ENCODE measurements around the gene CLEC4A. TPM values are rescaled to one million over a fixed set of nuclear protein-coding genes. Genes with fewer than 3 reads are reported as not detected.
A peak's percentile ranks its signal among the peaks of the same experiment; 100 is the strongest.

CLEC4A gene
- total and polyA plus RNA-seq, 10 of the 15 experiments (the other 5 are each of a cell fraction or from before 2014, with no cell fraction given): 0.62 to 2.1 (median 1.1) TPM

GRCh38 chr12:8081251-8081920, 42.0 kb upstream of the CLEC4A start:
- Histone ChIP-seq H3K4me1 (ENCODE audit: control insufficient read depth, insufficient read depth, low read length) (peaks cover 15% of the 10 kb centered on the region), H3K4me3 (peak overlapping the region; percentile 93), H3K27ac (ENCODE audit: control insufficient read depth, insufficient read depth) (peak overlapping the region; percentile 96), H3K36me3 (ENCODE audit: control insufficient read depth in 2 of 2, insufficient read depth in 2 of 2, low read length in 1 of 2) (no peaks in the 10 kb centered on the region), H2AFZ (ENCODE audit: control insufficient read depth, low read depth, low read length) (peak overlapping the region; percentile 95), H3K4me2 (ENCODE audit: control insufficient read depth, insufficient read depth) (peak overlapping the region; percentile 36), H3K9ac (ENCODE audit: control insufficient read depth, insufficient read depth, low read length) (peak overlapping the region; percentile 96), H3K79me2 (ENCODE audit: control insufficient read depth, insufficient read depth, low read length) (peaks cover 50% of the 10 kb centered on the region), H3K27me3 (replicated peaks in 1 of 2; ENCODE audit: control insufficient read depth in 2 of 2, insufficient read depth in 2 of 2, low read length in 1 of 2) (no peaks in the 10 kb centered on the region), H4K20me1 (ENCODE audit: control insufficient read depth, insufficient read depth) (no peaks in the 10 kb centered on the region), H3K9me3 (replicated peaks; ENCODE audit: control insufficient read depth, insufficient read depth, low read length) (no peaks in the 10 kb centered on the region)
- RAD21 ChIA-PET (ENCODE audit: unreplicated experiment): no interaction called here
- TF ChIP-seq, protein P1, sequence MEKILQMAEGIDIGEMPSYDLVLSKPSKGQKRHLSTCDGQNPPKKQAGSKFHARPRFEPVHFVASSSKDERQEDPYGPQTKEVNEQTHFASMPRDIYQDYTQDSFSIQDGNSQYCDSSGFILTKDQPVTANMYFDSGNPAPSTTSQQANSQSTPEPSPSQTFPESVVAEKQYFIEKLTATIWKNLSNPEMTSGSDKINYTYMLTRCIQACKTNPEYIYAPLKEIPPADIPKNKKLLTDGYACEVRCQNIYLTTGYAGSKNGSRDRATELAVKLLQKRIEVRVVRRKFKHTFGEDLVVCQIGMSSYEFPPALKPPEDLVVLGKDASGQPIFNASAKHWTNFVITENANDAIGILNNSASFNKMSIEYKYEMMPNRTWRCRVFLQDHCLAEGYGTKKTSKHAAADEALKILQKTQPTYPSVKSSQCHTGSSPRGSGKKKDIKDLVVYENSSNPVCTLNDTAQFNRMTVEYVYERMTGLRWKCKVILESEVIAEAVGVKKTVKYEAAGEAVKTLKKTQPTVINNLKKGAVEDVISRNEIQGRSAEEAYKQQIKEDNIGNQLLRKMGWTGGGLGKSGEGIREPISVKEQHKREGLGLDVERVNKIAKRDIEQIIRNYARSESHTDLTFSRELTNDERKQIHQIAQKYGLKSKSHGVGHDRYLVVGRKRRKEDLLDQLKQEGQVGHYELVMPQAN (conservative IDR thresholded peaks at IDR 0.05): no peak
- no peak for TF ChIP-seq NFIC (IDR thresholded peaks at IDR 0.05; ENCODE audit: low read depth, low read length)
- 0 out of 2 replicates have a peak, but pooled peaks have one; percentile 18 for TF ChIP-seq ZNF207 (IDR thresholded peaks at IDR 0.05; ENCODE audit: borderline replicate concordance)
- no peak for TF ChIP-seq RB1 (IDR thresholded peaks at IDR 0.05; ENCODE audit: borderline replicate concordance)
- no peak for TF ChIP-seq SIX5 (IDR thresholded peaks at IDR 0.05; ENCODE audit: low read depth, low read length, severe bottlenecking)
- peak; percentile 55 for TF ChIP-seq RUNX3 (IDR thresholded peaks at IDR 0.05; ENCODE audit: low read length)
- TF ChIP-seq MTA3 (IDR thresholded peaks at IDR 0.05; ENCODE audit: borderline replicate concordance, low read length): 0 out of 2 replicates have a peak, but pooled peaks have one; percentile 63
- TF ChIP-seq RCOR1 (conservative IDR thresholded peaks at IDR 0.05; ENCODE audit: low read depth, low read length): no peak
- TF ChIP-seq BACH1 (IDR thresholded peaks at IDR 0.05; ENCODE audit: borderline replicate concordance): no peak
- no peak for TF ChIP-seq SUPT20H (IDR thresholded peaks at IDR 0.05; ENCODE audit: borderline replicate concordance, control insufficient read depth, low read depth, low read length)
- BruUV-seq (replicated peaks): TSS peak; percentile 99
- peak; percentile 49 for ATAC-seq
- SMC1A ChIA-PET (ENCODE audit: uncharacterized antibody, unreplicated experiment): interaction anchor here (1.6 to 2.0 kb wide), 2 partner anchors 28 to 148 kb away, joined by 3 to 4 read pairs; no protein-coding TSS in a partner anchor
- intact Hi-C loops (cut with micrococcal nuclease; ENCODE audit: unreplicated experiment): loop anchor here (5.0 to 10.0 kb wide), 2 partner anchors 44 to 147 kb away; partner anchors contain the start of gene SLC2A3
- CTCF ChIA-PET: interaction anchor here (0.5 to 7.9 kb wide), 5 partner anchors 27 to 148 kb away, joined by 3 to 115 read pairs (median 4); no protein-coding TSS in a partner anchor
- no peak for DNase-seq (ENCODE audit: low read depth, low spot score)
- FAIRE-seq: peak; percentile 68
- in situ Hi-C loops (cut with MboI): no loop called here
- WGBS (ENCODE audit: insufficient coverage, insufficient replicate concordance, low lambda C conversion rate, missing lambda C conversion rate): under 1% methylated on average over 15 of the region's 15 CpGs
- POLR2A ChIA-PET: interaction anchor here (0.9 kb wide), 1 partner anchor 146 kb away, joined by 3 read pairs; no protein-coding TSS in a partner anchor
